Lower leg skin (tissue), 4 donors: Measurements from ENCODE around the gene CDC7. TPM values are rescaled to one million over a fixed set of nuclear protein-coding genes. Genes with fewer than 3 reads are reported as not detected.

Experiments
- DNase-seq, 2 donors: peaks; one replicate each; pipeline ENCODE4 v3.0.0-alpha.2; 2019; ENCODE audit warnings: low spot score in 2 of 2
- H3K4me3 ChIP-seq: fragments of 200-600 bp; sonication (generic); 2 replicates; pipeline ENCODE4 v1.5.1; 2017; ENCODE audit warnings: mild to moderate bottlenecking, low read depth; ENCODE audit not compliant: poor library complexity, severe bottlenecking
- POLR2A ChIP-seq, 2 donors: fragments of 450-650 bp; IDR thresholded peaks; one replicate each; pipeline ENCODE4 v1.6.1; 2016 to 2017; ENCODE audit warnings: antibody characterized with exemption in 2 of 2, mild to moderate bottlenecking in 1 of 2, moderate library complexity in 1 of 2
- WGBS, 2 donors: methylation state at CpG; one replicate each; pipeline ENCODE4 v1.1.5; 2018; 5-methylcytosine and 5-hydroxymethylcytosine counted together
- intact Hi-C: fragments of 100-400 bp; cut with DNase I; formaldehyde crosslinking; loops from one replicate; pipeline ENCODE4 v1.15.0; 2023; ENCODE audit warnings: low total_unique reads
- total RNA-seq, 4 donors: library from RNA; depleted of rRNA; stranded (reverse); fragments of >200 nt; gene quantifications; one replicate each; pipeline ENCODE4 v1.1.0, GENCODE V29; 2016
- TF ChIP-seq, protein P1 (sequence below), 3 donors: fragments of 450-650 bp; IDR thresholded peaks; one replicate each; pipeline ENCODE4 v1.5.1; 2016; ENCODE audit warnings: antibody characterized with exemption in 3 of 3, mild to moderate bottlenecking in 3 of 3, moderate library complexity in 2 of 3

The CDC7 gene
- total RNA-seq, 4 donors from 2014 or later = 0.80 to 1.1 (median 1.1) TPM

- DNase-seq = peak in 1 of 2 donors; percentile 72
- intact Hi-C loops = no loop called here
- no peak for TF ChIP-seq POLR2A (IDR thresholded peaks at IDR 0.05)
- TF ChIP-seq, protein P1, sequence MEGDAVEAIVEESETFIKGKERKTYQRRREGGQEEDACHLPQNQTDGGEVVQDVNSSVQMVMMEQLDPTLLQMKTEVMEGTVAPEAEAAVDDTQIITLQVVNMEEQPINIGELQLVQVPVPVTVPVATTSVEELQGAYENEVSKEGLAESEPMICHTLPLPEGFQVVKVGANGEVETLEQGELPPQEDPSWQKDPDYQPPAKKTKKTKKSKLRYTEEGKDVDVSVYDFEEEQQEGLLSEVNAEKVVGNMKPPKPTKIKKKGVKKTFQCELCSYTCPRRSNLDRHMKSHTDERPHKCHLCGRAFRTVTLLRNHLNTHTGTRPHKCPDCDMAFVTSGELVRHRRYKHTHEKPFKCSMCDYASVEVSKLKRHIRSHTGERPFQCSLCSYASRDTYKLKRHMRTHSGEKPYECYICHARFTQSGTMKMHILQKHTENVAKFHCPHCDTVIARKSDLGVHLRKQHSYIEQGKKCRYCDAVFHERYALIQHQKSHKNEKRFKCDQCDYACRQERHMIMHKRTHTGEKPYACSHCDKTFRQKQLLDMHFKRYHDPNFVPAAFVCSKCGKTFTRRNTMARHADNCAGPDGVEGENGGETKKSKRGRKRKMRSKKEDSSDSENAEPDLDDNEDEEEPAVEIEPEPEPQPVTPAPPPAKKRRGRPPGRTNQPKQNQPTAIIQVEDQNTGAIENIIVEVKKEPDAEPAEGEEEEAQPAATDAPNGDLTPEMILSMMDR (IDR thresholded peaks at IDR 0.05) = no peak
- WGBS, 2 donors = 74 to 88% methylated on average over 5 of the region's 5 CpGs
- H3K4me3 ChIP-seq = no peak overlapping the region
Measured at GRCh38 chr1:91541918-91542533, 41.4 kb downstream of the CDC7 start.

GRCh38 chr1:91545506-91546300, 45.1 kb downstream of the CDC7 start:
- WGBS, 2 donors = 87 to 94% methylated on average over 13 of the region's 13 CpGs
- TF ChIP-seq, protein P1 (IDR thresholded peaks at IDR 0.05) = no peak
- TF ChIP-seq POLR2A (IDR thresholded peaks at IDR 0.05) = no peak

GRCh38 chr1:91546301-91546581, 45.6 kb downstream of the CDC7 start:
- DNase-seq = peak in 1 of 2 donors; percentile 81
- H3K4me3 ChIP-seq = no peak overlapping the region
- TF ChIP-seq, protein P1 (IDR thresholded peaks at IDR 0.05) = no peak
- no peak for TF ChIP-seq POLR2A (IDR thresholded peaks at IDR 0.05)
- WGBS, 2 donors = 87 to 90% methylated on average over 18 of the region's 18 CpGs
- intact Hi-C loops = no loop called here

More at GRCh38 chr1:91545506-91546300, 45.1 kb downstream of the CDC7 start:
- intact Hi-C loops = no loop called here
- H3K4me3 ChIP-seq = no peak overlapping the region
- DNase-seq = peak in 1 of 2 donors; percentile 52

DNA sequence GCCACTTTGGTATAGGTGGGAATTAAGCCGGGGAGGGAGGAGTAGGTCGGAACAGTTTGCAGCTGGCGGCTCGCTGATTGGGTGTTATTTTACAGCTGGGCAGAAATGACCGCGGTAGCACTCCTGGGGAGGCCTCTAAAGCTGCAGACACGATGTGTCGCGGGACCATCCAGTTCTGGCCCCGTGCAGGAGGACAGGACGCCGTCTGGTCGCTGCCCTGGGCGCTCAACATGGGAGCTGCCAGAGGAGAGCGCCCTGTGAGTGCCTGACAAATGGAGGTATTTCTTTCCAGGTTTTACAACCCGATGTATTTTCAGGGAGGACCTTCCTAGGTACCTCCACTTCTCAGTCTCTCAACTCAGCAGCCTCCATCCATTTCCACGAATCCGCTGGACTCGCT, 46.2 kb downstream of the CDC7 start:
- intact Hi-C loops = no loop called here
- peak in 1 of 2 donors; percentile 80 for DNase-seq
- H3K4me3 ChIP-seq = no peak overlapping the region
- 86 to 92% methylated on average over 18 to 19 of the region's 19 CpGs for WGBS, 2 donors
- no peak for TF ChIP-seq POLR2A (IDR thresholded peaks at IDR 0.05)
- TF ChIP-seq, protein P1 (IDR thresholded peaks at IDR 0.05) = no peak

GRCh38 chr1:91548376-91549040, 47.9 kb downstream of the CDC7 start:
- 68 to 80% methylated on average over 3 of the region's 3 CpGs for WGBS, 2 donors
- no peak for DNase-seq
- intact Hi-C loops = no loop called here
- H3K4me3 ChIP-seq = no peak overlapping the region
- no peak for TF ChIP-seq POLR2A (IDR thresholded peaks at IDR 0.05)
- TF ChIP-seq, protein P1 (IDR thresholded peaks at IDR 0.05) = no peak
